ENCODE results near the gene TNFAIP1.

- TF ChIP-seq GATA2 (IDR thresholded peaks at IDR 0.05; ENCODE audit: low read depth, low read length) (no peak), GATA3 (IDR thresholded peaks at IDR 0.05; ENCODE audit: low read depth, low read length) (no peak)
Measured at GRCh38 chr17:28363186-28363585, 27.6 kb downstream of the TNFAIP1 start.
